Medulla oblongata (tissue), 1 donor: Measurements from ENCODE around the gene SEZ6.

Experiments used
- DNase-seq: peaks from one replicate; pipeline ENCODE4 v3.0.0-alpha.2; 2015; ENCODE audit errors: extremely low spot score

Gene SEZ6

GRCh38 chr17:28974451-28974850 is 31.4 kb downstream of the SEZ6 start:
- no peak for DNase-seq

GRCh38 chr17:28973425-28973824 is 32.4 kb downstream of the SEZ6 start:
- DNase-seq, result peak; percentile 61

- no peak for DNase-seq
Observed at GRCh38 chr17:28972437-28972836, 33.4 kb downstream of the SEZ6 start.

- DNase-seq, result peak; percentile 87
Observed at GRCh38 chr17:28970879-28971278, 35.0 kb downstream of the SEZ6 start.

- DNase-seq, result no peak
Observed at GRCh38 chr17:28969706-28970393, 36.0 kb downstream of the SEZ6 start.

- no peak for DNase-seq
Observed at GRCh38 chr17:28968914-28969295, 36.9 kb downstream of the SEZ6 start.

- DNase-seq, result no peak
Observed at GRCh38 chr17:28968231-28968913, 37.5 kb downstream of the SEZ6 start.

- DNase-seq, result no peak
Observed at GRCh38 chr17:28967221-28968135, 38.4 kb downstream of the SEZ6 start.

GRCh38 chr17:28963841-28964240 is 42.0 kb downstream of the SEZ6 start:
- no peak for DNase-seq

- DNase-seq, result no peak
Observed at GRCh38 chr17:28963055-28963611, 42.7 kb downstream of the SEZ6 start.

GRCh38 chr17:28961391-28961790 is 44.4 kb downstream of the SEZ6 start:
- no peak for DNase-seq

GRCh38 chr17:28960256-28961061 is 45.4 kb downstream of the SEZ6 start:
- no peak for DNase-seq

- DNase-seq, result no peak
Observed at GRCh38 chr17:28959471-28959871, 46.4 kb downstream of the SEZ6 start.

GRCh38 chr17:28958820-28959455 is 46.9 kb downstream of the SEZ6 start:
- DNase-seq, result no peak

GRCh38 chr17:28957992-28958355 is 47.9 kb downstream of the SEZ6 start:
- DNase-seq, result no peak

GRCh38 chr17:28957277-28957991 is 48.4 kb downstream of the SEZ6 start:
- DNase-seq, result no peak

- no peak for DNase-seq
Observed at GRCh38 chr17:28956861-28957260, 49.0 kb downstream of the SEZ6 start.

- no peak for DNase-seq
Observed at GRCh38 chr17:28956112-28956511, 49.7 kb downstream of the SEZ6 start.

GRCh38 chr17:28955408-28955807 is 50.4 kb downstream of the SEZ6 start:
- no peak for DNase-seq

- DNase-seq, result no peak
Observed at GRCh38 chr17:28954886-28955285, 50.9 kb downstream of the SEZ6 start.
